SKM-1 (cell line): ENCODE measurements around the gene UROC1.

Source experiments
- DNase-seq: peaks from one replicate; lab custom pipeline; 2025; ENCODE audit not compliant: unreplicated experiment; lab: John Stamatoyannopoulos, UW

UROC1 gene

GRCh38 chr3:126464997-126465396 lies 52.6 kb downstream of the UROC1 start:
- no peak for DNase-seq

- DNase-seq, result no peak
These were observed 53.1 kb downstream of the UROC1 start for GRCh38 chr3:126464494-126464893.

GRCh38 chr3:126464093-126464492 lies 53.5 kb downstream of the UROC1 start:
- no peak for DNase-seq

DNA sequence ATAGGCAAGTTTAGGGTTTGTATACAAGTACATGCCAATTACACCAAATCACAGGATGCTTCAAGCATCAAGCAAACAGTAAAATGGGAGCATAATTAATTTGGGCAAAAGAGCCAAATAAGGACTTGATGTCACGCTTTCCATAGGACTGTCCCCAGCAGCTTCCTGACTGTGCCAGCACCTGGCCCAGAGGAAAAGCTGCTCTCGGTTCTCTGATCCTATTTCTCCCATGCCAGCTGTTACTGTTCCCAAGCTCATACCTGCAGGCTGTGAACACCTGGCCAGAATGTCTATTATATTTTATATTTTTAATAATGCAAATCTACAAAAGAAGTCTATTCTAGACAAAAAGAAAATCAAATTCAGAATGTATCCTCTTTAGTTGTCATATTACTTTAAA lies 54.1 kb downstream of the UROC1 start:
- no peak for DNase-seq

GRCh38 chr3:126461450-126462070 lies 56.0 kb downstream of the UROC1 start:
- DNase-seq, result no peak

DNA sequence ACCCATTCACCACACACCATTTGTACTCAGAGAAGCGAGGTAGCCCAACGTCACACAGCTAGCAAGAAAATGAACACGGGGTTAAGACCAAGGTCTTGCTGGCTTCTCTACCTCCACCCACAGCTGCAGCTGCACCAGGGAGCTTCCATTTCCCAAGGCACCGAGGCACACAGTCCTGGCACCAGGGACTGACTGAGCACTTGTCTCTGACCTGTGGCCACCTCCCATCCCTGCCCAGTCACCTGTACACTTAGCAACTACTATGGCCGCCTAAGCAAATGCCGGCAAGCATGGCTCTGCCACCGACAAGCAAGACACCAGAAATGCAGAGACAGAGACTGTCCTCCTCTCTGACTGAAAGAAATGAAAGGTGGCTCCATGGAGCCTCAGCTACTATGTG lies 57.2 kb downstream of the UROC1 start:
- no peak for DNase-seq

DNA sequence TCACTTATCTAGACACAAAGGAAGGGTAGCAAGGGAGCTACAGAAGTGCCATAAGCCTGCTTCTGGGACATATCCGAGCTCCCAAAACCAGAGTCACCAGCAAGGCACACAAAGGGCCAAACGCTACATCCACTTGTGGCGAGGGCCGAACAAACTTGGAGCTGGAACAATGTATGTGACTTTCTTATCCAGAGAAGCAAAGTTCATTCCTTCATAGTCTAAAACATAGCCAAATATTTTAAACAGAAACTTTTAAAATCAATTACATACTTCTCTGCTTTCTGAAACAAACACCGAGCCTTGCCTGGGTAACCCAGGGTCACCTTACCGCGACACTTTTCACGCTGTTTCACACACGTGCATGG lies 57.8 kb downstream of the UROC1 start:
- DNase-seq, result no peak

DNA sequence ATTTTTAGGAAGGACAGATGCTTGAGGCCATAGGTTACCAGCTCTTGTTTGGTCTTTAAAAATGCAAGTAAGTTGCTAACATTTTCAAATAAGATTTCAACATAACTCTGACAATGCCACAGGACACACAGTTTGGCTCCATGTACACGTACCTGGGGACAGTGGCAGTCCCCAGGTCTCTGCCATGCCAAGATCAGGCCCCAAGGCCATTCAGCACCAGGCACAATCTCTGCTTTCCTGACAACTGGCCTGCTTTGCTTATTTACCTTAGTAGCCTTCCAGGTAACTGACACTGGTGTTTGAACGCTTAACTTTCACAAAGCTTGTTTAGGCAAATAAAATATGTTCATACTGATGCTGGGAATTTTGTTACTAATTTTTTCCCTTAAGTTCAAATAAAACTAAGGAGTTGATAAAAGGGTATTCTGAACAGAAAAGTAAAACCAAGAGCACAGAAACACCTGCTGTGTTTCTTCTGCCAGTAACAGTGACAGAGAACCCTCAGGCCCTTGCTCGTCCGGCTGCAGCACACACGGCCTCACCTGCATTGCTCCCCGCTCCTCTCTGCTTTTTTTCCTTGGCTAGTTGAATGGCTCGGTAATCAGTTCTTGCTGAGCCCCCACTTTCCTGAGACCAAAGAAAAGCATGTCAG lies 58.3 kb downstream of the UROC1 start:
- DNase-seq, result no peak

DNA sequence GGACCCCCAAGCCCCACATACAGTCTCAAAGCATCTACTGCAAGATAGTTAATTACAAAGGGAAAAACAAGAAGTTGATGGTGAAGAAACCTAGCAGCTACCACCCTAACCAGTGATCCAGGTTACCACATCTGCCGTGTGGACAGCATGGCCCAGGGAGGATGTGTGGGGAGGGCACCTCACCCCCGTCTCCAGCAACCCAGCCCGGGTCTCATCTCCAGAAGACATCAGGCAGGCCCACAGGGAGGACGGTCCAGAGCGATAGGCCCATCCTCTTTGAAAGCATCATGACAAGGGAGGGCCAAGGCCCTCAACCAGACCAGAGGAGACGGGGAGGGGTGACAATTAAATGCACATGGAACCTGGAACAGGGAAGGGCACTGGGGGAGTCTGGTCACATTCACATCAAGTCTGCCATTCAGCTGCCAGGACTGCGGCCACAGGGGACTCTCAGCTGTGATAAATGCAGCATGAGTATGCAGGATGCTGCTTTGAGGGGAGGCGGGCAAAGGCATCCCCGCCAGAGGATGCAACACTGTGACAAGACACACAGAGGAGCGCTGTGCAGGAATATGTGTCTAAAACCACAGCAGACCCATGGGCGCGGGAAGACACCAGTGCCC lies 60.7 kb downstream of the UROC1 start:
- DNase-seq, result no peak

DNA sequence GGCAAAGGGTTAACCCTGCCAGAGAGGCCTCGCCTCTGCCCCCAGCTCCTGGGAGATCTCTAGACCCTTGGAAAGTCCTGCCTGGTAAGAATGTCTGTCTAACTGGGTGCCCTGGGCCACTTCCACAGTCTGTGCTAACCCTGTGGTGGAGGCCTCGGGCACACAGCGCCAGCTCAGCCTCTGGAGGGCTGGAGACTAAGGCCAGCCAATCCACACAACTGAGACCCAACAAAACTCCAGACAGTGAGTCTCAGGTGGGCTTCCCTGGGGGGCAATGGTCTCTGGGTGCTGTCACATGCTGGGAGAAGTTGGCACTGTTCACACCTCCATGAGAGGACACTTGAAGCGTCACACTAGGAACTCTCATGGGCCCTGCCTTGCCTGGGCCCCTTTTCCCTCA lies 61.4 kb downstream of the UROC1 start:
- no peak for DNase-seq

DNA sequence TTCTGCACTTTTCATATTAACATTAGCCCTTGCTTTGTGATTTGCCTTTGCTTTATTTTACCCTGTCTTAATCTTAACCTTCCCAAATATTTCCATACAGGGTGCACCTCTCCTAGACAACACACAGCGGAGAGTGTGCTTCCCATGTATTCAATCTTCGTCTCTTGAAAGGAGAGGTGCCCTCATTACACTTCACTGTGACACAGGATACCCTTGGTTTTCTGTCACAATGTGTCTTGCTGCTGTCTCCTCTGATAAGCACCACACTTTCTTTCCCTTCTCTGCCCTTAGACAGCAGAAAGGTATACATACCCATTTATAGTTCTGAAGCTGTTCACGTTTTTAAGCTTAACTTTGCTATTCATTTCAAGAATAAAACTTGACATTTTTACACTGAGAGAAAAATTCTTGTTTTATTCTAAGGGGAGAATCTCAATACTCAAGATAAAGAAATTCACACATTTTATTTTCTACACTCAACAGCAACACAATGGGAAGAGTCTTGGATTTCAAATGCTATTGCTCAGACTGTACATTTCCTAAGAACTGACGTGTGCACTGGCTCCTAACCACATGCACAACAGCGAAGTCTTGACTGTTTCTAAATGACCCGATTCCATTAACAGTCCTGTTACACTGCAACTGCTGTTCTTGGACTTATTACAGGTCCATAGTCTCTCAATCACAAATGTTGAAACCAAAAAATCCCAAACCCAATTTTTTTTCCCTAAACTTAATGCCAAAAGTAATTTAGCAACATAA lies 63.0 kb downstream of the UROC1 start:
- DNase-seq, result no peak

DNA sequence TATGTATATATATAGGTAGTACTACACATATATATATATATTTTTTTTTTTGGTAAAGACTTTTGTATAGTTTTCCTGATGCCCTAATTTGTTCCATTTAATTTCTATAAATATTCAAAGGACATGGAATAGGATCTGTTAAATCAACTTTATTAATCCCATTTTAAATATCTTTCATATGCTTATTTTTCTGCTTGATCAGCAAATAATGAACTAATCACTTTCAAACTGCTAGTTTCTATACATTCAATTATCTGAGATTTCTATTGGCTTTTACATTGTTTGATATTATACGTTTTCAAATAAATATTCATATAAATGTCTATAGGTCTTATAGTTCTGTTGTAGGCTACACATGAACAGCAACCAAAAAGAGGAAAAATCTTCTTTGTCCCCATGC lies 63.5 kb downstream of the UROC1 start:
- no peak for DNase-seq

DNA sequence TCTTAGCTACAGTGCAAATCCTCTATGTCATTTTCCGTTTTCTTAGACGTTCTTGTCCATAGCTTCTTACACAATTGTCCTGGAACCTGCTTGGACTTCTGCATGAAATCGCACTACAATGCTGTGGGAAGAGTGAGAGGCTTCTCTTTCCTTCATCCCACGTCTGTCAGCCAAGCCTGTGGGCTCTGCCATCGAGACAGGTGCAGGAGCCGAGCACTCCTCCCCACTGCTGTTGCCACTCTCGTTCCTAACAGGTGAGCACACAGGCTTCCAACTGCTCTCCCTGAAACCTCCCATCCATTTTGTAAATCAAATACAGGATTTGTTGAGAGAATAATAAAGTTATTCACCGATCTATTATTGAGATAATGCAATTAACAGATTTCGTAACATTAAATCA lies 65.4 kb downstream of the UROC1 start:
- no peak for DNase-seq

GRCh38 chr3:126451511-126451910 lies 66.1 kb downstream of the UROC1 start:
- DNase-seq, result no peak

DNA sequence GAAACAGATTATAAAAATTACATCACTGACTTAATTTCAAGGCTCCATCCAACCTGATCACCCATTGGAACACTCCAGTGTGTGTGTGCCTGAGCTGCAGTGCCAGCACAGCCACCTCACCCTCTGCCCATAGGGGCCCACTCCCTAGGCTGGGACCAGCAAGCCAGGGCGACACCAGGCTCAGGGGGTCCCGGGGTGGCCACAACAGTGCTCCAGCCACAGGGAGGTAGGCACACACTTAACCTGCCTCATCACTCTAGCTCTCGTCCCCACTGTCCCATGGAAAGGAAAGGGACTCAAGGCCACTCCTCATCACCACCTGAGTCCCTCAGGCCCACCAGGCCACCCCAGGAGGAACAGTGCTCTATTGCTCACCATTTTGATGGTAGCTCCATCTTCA lies 66.8 kb downstream of the UROC1 start:
- no peak for DNase-seq

DNA sequence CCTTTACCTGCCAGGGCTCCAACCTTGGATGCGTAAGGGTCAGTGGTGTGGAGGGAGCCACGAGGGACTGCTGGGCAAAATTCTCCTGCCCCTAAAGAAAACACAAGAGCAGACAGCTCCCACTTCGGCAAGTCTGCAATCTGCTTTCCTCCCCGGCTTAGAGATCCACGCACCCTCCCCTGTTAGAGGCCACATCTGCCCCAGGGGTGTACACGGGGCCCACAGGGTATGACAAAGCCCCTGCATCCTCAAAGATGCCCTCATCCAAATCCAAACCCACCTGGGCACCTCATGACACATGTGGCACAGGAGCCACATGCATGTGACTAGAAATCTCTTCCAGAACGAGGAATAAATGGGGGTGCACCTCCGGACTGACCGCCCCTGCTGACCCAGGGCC lies 67.4 kb downstream of the UROC1 start:
- DNase-seq, result no peak

DNA sequence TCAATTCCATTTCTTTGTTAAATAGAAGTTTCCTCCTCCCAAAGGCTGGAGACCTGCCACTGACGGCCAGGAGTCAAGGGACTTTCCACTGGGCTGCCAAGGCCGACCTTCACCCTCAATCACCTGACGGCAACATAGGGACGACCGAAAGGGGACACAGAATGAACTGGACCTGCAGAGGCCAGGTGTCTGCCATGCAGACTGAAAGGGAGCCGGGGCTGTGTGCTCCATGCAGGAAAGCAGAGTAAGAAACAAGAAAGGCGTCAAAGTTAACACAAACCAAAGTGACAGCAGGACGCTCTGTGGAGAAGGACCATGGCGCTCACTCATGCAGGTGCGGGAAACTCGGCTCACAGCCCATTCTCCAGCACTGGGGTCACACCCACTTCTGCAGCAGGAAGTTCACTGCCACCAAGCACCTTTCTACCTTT lies 67.9 kb downstream of the UROC1 start:
- no peak for DNase-seq

DNA sequence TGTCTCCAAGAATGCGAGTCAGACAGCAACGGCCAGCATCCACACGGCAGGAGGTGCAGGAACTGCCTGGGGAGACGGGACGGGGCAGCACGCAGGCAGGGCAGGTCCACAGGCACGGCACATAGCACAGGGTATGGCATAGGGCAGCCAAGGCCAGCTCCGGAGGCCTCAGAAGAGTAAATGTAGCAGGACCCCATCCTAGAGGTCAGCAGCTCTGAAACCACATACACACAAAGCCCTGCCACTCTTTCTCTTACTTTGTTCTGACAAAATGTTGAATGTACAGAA lies 68.7 kb downstream of the UROC1 start:
- DNase-seq, result no peak

- no peak for DNase-seq
These were observed 69.3 kb downstream of the UROC1 start for GRCh38 chr3:126448136-126448892.

- DNase-seq, result no peak
These were observed 70.0 kb downstream of the UROC1 start for GRCh38 chr3:126447456-126448106.

GRCh38 chr3:126446791-126447190 lies 70.8 kb downstream of the UROC1 start:
- DNase-seq, result no peak
